Measurements from ENCODE around the gene NTSR1.

The NTSR1 gene

DNA sequence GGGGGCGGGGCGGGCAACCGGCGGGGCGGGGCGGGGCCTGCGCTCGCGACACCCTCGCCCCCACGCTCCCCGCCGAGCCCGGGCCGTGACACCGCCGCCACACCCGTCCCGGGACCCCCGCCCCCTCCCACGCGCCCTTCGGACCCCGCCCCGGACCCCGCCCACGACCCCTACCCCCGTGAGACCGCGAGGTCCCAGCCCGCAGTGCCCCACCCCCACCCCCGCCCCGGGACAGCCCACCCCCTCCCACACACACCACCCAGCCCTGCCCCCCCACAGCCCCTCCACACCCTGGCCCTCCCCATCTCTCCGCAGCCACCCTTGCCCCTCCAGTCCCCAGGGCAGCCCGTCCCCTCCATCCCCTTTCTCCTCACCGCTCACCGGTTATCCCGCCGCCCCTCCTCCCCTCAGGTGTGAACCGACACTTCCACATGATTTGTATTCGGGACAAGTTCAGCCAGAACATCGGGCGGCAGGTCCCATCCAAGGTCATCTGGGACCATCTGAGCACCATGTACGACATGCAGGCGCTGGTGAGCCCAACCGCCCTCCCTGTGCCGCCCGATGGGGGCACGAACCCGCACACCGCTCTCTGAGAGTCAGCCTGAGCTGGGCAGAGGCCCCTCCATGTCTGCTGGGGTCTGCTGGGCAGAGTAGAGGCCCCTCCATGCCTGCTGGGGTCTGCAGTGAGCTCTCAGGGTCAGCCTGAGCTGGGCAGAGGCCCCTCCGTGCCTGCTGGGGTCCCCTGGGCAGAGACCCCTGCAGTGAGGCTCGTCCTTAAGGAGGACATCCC, 88.3 kb downstream of the NTSR1 start:
- H3K4me3 ChIP-seq (ENCODE audit: low read depth, low read length) = peak overlapping the region; percentile 66
- TF ChIP-seq, protein P1, sequence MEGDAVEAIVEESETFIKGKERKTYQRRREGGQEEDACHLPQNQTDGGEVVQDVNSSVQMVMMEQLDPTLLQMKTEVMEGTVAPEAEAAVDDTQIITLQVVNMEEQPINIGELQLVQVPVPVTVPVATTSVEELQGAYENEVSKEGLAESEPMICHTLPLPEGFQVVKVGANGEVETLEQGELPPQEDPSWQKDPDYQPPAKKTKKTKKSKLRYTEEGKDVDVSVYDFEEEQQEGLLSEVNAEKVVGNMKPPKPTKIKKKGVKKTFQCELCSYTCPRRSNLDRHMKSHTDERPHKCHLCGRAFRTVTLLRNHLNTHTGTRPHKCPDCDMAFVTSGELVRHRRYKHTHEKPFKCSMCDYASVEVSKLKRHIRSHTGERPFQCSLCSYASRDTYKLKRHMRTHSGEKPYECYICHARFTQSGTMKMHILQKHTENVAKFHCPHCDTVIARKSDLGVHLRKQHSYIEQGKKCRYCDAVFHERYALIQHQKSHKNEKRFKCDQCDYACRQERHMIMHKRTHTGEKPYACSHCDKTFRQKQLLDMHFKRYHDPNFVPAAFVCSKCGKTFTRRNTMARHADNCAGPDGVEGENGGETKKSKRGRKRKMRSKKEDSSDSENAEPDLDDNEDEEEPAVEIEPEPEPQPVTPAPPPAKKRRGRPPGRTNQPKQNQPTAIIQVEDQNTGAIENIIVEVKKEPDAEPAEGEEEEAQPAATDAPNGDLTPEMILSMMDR (IDR thresholded peaks at IDR 0.05; ENCODE audit: borderline replicate concordance, insufficient read depth, low read depth, low read length) = no peak

DNA sequence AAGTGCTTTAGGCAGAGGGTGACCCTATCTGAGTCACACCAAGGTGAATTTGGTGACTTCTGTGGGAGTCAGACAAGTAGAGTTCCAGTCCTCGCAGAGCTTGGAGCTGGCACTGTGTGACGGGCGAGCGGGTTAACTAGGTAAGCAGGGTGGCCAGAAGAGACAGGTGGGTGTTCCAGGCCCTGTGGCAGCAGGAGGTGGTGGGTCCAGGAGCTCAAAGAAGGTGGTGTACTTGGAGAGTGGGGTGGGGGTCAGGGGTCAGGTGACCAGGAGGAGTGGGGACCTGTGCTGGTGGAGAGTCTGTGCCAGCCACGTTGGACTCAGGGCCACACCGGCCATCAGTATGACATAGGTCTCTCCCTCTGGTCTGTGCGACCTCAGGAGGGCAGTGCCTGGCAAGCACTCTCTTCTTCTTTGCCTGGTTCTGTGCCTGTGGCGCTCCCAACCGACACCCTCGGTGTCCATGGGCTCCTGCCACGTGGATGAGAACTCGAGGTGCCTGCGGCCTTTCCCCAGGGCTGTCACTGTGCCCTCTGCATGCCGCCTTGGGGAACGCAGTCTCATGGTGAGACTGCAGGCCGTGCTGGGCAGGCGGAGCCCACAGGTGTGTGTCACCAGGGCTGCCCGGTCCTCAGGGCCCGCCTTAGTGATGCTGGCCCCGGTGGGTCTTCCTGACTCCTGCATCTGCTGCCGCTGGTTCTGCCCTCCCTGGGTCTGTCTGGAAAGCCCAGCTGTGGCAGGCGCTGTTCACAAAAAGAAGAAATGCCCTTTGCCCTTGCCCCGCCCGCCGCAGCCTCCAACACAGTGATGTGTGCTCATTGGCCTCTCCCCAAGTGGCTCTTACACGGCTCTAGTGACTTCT, 89.3 kb downstream of the NTSR1 start:
- H3K4me3 ChIP-seq (ENCODE audit: low read depth, low read length) = no peak overlapping the region
- TF ChIP-seq, protein P1 (IDR thresholded peaks at IDR 0.05; ENCODE audit: borderline replicate concordance, insufficient read depth, low read depth, low read length) = no peak

DNA sequence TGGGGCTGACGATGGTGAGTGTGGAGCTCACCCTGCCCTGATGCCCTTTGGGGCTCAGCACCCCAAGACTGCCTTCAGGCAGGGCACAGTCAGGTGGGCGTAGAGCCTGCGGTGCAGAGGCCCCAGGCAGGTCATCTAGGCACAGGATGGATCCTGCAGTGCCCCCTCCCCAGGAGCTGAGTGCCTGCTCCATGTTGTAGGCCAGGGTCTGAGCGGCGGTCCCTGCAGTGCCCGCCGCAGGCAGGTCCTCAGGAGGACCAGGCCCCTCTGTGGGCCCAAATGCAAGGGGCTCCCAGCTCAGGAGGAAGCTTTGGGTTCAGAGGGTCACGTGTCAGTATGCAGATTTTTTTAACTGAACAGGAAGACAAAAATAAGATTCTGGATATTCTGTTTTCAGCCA, 90.4 kb downstream of the NTSR1 start:
- TF ChIP-seq, protein P1 (IDR thresholded peaks at IDR 0.05; ENCODE audit: borderline replicate concordance, insufficient read depth, low read depth, low read length) = no peak
- no peak overlapping the region for H3K4me3 ChIP-seq (ENCODE audit: low read depth, low read length)

DNA sequence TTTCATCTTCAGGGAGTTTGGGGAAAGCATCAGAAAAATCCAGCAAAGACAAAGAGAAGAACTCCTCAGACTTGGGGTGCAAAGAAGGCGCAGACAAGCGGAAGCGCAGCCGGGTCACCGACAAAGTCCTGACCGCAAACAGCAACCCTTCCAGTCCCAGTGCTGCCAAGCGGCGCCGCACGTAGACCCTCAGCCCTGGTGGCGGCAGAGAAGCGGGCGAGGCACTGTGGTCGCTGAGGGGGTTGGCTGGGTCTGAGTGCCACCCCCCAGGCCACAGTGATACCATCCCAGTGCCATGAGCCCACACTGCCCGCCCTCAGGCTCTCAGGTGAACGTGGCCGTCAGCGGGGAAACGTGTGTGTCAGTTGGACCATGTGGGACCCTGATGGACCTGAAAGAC, 90.8 kb downstream of the NTSR1 start:
- no peak overlapping the region for H3K4me3 ChIP-seq (ENCODE audit: low read depth, low read length)
- TF ChIP-seq, protein P1 (IDR thresholded peaks at IDR 0.05; ENCODE audit: borderline replicate concordance, insufficient read depth, low read depth, low read length) = no peak

GRCh38 chr20:62799873-62800272, 91.2 kb downstream of the NTSR1 start:
- no peak overlapping the region for H3K4me3 ChIP-seq (ENCODE audit: low read depth, low read length)
- TF ChIP-seq, protein P1 (IDR thresholded peaks at IDR 0.05; ENCODE audit: borderline replicate concordance, insufficient read depth, low read depth, low read length) = no peak

DNA sequence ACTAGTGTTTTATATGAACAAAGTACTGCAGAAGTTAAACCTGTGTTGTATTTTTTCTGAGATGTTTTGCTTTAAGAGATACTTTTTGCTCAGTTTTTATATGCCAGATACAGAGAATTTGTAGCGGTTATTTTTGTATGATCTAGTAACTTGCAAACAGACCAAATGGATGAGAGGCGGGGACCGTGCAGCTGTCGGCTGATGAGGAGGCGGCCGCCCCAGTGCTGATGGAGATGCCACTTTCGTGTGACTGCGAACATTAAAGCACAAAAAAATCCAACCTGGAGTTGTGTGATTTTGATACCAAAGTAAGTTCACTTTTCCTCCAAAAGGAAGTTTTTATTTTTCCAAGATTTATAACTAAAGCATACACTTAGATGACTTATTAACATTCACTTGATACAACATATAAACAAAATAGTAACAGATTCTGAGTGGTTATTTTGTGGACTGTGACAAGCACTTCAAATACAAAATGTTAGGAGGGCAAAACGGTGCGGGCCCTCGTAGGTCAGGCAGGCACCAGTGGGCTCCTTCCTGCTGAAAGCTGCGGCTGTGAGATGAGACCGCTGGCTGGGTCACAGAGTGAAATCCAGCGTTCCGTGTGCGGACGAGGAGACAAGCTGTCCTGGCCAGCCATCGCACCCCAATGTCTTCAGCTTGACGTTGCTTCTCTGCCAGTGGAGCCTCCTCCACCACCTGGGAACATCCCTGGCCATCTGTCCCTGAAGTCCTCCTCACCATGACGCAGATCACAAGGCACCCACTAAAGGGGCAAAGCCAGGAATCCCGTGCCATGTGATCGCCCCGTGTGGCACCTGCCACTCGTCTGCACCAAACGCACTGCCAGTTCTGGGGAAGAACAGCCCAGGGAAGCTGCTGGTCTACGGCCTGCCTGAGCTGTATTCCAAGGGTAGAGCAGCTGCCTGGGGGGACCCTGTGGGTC, 92.0 kb downstream of the NTSR1 start:
- TF ChIP-seq, protein P1 (IDR thresholded peaks at IDR 0.05; ENCODE audit: borderline replicate concordance, insufficient read depth, low read depth, low read length) = no peak
- no peak overlapping the region for H3K4me3 ChIP-seq (ENCODE audit: low read depth, low read length)
